Measurements from ENCODE around the gene AVPR2.

The AVPR2 gene

DNA sequence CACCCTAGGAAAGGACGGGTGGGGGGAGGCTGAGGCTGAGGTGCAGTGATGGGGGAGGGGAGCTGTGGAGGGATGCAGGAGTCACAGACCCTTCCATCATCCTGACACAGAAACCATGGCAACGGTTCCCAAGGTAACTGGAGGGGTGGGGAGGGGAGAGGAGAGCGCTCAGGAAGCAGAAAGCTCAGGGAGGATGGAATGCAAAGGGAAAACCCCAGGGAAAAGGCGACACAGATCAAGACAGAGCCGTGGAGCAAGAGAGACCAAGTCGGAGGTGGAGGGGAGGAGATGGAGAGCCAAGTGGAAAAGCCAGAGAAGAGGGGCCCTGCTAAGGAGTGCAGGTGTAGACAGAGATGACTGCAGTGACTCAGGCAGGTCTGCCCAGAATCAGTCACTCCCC is 33.0 kb upstream of the AVPR2 start:
- no peak for DNase-seq (ENCODE audit: low read depth)

DNA sequence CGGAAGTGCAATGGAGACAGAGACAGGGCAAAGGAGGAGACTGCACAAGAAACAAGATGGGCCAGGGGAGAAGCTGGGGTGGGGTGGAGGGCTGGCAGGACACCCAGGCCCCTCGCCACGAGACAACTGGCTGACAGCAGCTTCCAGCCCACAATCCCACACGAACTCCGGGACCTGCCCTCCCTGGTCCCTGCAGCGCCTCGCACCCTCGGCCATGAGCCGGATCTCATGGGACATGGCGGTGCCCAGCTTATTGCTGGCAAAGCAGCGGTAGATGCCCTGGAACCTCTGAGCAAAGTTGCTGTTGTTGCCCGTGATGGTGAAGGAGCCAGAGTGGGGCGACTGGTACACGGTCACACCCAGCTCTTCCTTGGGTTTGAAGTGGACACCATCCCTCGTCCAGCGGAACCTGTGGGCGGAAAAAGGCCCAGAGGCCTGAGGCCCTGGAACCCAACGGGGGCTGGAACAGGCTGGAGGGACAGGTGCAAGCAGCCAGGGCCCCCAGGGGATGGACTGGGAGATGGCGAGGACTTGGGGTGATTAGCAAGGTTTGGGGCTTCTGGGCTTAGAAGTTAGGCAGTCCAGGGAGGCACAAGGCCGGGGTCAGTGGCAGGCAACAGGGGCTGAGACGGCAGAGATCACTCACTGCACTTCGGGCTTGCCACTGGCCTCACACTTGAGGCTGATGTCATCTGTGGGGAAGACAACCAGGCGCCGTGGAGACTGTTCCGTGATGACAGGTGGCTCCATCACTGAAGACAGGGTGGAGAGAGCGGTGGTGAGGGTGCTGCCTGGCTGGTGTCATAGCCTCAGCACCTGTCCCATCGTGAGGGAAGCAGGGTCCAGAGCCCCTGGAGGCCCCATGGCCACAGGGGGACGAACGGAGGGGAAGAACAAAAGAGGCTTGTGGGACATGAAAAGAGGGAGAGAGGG is 32.3 kb upstream of the AVPR2 start:
- no peak for DNase-seq (ENCODE audit: low read depth)

DNA sequence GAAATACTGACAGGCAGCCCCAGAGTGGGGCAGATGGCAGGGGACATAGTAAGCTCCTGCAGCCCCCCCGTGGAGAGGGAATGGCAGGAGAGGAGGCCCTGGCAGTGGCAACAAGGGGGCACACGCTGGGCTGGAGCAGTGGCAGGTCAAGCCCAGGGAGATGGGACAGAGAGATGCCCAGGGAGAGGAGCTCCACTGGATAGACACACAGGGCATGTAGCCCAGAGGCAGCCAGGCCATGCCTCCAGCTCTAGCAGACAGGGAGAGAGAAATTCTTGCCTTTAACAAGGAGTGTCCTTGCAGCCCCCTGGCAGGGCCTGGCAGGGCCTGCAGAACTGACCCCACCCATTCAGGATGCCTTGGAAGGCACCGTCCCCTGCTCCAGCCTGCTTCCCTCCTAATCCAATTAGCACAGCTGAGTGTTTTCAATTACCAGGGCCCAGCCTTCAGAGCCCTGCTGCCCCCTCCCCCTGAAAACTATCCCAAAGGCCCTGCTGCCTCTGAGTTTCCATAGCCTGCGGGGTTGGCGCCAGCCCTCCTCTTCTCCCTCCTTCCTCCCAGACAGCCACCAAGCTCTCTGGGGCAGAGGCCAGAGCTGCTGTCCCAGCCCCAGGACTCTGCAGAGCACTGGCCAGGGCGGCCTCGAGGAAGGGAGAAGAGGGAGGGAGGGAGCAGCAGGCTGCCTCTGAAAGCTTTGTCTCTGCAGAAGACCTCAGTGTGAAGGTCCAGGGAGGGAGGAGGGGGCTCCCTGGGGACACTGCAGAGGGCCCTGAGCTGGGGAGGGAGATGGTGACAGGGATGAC is 31.0 kb upstream of the AVPR2 start:
- no peak for DNase-seq (ENCODE audit: low read depth)

DNA sequence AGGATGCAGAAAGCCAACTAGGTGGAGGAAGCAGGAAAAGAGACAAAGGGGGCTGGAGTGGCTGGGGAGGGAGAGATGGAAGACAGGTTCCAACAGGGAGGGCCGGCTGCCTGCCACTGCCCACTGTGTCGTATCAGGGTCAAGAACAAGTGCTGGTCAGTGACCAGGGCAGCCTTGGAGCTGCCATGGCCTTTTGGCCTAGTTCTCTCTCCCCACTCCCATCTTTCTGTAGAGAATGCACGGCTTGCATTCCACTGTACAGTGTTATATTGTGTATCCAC is 30.4 kb upstream of the AVPR2 start:
- no peak for DNase-seq (ENCODE audit: low read depth)

DNA sequence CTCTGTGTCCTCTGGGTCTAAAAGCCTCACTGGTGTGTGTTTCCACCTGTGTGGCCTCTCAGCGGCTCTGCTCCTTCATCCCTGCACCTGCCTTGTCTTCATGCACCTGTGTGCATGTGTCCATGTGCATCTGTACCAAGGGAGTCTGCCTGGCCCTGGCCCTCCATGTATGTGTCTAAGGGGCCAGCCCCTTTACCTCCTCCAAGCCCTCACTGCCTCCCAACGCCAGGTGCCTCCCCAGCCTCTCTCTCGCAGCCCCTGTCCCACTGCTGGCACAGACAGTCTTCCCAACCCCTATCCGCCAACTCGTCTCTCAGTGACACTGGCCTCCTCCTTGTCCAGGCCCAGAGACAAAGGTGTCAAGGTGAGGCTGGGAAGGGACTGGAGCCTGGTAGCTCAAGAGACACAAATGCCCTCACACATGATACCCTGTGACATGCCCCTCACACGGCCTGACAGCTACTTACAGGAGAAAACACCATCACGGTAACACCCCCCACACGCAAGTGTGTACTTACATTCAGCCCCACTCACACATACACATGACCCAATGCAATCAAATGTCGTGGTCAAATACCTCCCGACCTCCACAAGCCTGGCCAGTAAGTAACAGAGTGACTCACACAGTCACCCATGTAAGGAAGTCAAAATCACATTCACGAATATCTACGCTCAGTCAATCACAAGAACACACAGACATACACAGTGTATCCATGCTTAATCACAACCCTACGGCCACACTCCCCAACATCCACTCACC is 29.9 kb upstream of the AVPR2 start:
- peak; percentile 48 for DNase-seq (ENCODE audit: low read depth)

DNA sequence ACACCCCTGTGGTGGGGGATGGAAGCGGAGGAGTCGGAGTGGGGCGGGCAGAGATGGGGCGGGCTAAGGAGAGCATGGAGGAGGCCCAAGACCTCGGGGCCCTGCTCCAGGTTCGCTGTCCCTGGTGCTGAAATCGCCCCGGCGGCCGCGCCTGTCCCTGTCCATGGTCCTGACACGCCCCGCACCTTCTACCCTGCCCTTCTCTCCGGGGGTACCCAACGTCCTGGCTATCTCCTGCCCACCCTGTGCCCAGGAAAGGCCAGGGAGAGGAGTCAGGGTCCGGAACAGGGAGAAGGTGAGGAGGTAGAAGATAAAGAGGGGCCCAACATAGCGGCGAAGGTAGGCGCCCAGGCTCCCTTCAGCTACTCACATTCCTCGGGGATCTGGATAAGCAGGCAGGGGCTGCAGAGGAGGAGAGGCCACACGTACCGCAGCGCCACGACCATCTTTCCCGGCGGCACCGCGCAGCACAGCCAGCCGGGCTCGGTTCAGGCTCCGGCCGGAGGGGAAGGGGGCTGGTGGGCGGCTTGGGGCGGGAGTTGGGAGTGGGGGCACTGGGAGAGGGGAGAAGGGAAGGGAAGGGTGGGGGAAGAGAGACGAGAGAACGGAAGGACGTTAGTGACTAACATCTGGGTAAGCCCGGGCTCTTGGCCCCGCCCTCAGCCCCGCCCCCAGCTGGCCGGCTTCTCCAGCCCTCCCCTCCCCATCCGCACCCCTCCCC is 28.9 kb upstream of the AVPR2 start:
- DNase-seq (ENCODE audit: low read depth): peak; percentile 39

DNA sequence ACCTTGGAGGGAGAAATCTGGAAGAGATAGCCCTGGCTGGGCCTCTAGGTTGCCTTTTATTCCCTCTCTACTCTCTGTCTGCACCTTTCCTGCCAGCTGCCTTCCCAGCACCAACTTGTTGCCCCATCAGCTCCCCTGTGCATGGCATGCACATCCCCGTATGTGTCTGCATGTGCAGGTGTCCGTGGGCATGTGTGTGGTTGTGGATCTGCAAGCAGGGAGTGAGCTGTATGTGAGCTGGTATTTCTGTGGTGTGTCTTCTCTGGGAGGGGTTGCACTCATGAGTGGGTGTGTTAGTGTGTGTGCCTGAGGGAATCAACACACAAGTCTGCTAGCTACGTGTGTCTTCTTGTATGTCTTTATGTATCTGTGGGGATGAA is 28.4 kb upstream of the AVPR2 start:
- no peak for DNase-seq (ENCODE audit: low read depth)

DNA sequence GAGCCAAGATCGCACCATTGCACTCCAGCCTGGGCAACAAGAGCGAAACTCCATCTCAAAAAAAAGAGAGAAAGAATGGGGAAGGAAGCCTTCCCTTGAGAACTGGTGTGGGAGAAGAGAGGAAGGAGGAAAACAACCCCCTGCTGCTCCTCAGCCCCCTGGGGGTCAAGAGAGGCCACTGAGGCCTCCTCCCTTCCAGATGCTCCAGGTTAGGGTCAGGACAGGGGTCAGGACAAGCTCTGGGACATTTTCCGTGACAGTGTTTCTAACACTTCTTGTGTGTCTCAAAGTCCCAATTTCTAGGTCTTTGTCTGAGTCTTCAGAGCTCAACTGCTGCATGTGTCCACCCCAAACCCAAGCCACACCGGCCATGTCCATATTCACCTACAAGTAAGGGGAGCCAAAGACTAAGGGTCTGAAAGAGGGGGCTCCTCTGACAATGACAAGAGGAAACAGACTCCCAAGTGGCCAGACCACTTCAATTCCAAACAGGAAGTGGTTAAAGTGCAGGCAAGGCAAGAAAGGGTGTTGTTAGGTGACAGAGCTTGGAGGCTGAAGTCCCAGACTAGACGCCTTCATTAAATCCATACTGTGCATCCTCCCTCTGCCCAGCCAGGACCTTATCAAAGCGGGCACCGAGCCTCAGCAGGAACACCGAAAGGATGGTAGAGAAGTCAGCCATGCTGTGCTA is 26.8 kb upstream of the AVPR2 start:
- no peak for DNase-seq (ENCODE audit: low read depth)

DNA sequence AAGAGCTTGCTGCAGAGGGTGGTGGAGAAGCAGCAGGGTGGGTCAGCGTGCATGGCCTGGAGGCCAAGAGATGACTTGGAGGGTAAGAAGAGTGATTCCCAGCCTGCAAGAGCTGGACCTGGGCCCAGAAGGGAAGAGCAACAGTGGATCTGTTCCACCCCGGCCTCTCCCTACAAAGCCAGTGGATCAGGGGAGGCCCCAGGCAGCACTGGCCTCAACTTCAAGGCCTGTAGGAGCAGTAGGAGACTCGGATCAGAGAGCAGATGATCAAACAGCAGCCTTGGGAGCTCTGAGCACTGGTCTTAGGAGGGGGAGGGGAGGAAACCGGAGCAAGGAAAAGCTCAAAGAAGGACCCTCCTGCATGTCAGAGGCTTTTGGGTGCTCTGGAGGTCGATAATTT is 26.1 kb upstream of the AVPR2 start:
- DNase-seq (ENCODE audit: low read depth): no peak

DNA sequence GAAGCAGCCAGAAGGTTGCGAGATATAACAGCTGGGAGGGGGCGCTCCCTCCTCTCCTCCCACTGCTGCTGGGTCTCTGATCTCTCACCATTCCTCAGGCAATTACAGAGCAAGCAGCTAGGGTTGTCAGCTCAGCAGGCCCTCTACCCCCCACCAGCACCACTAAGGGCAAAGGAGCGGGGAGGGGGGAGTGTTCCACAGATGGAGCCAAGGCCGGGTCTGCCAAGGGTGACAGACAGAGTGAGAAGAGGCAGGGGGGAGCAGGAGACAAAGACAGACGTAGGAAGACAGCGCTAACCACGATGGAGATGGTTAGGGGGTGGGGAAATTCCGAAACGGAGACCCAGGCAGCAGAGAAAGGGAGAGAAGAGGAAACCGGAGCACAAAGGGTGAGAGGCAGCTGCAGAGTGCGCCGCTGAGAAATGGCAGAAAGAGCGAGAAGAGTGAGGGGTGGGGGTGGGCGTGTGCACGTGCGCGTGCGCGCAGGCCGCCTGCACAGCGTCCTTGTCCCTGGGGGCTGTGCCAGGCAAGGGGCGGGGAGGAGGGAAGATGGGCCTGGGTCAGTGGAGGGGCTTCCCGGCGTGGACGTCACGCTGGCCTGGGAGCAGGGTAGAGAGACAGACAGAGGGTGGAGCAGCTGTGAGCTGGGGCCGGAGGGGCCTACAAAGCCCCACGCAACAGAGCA is 25.4 kb upstream of the AVPR2 start:
- DNase-seq (ENCODE audit: low read depth): no peak

DNA sequence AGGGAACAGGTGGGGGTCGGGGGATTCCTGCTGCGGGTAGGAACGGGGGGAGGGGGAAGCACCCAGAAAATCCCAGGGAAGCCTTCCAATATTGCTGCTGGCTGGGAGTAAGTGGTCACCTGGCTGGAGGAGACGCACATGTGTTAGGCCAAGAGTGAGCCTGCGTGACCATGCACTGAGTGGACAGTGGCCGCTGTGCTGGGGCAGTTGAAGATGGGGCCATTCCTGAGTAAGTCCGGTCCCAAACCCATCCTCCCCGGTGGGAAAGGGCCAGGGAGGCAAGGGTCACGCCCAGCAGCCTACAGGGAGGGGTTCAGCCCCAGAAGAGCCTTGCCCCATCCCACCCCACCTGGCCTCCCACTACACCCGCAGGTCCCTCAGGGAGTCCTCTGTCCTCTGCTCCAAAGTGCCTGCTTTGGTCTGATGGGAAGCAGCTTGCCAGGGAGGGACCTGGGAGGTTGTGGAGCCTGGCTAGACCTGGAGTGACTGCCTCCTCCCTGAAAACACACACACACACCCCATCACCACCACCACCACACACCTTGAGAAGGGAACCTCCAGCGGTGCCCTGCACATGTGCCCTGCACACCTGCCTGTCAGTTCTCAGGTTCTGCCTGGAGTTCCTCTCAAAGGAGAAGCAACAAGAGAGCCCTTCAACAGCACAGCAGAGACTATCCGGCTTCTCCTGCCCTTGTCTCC is 24.6 kb upstream of the AVPR2 start:
- no peak for DNase-seq (ENCODE audit: low read depth)

DNA sequence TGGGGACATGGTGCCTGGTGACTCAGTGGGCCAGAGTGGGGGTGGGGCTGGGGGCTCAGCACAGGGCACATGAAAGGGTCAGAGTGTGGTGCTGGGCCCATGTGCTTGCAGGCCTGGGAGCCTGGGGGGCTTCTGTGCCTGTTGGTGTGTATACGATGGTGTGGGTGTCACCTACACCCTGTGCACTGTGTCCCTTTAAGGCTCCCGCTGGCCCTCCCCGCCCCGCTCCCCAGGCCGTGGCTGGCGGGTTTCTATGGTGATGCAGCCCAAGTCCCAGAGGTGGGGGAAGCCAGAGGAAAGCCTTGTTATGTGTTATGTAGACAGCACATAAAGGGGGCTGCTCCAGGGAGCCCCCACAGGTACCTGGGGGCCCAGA is 24.0 kb upstream of the AVPR2 start:
- DNase-seq (ENCODE audit: low read depth): no peak

DNA sequence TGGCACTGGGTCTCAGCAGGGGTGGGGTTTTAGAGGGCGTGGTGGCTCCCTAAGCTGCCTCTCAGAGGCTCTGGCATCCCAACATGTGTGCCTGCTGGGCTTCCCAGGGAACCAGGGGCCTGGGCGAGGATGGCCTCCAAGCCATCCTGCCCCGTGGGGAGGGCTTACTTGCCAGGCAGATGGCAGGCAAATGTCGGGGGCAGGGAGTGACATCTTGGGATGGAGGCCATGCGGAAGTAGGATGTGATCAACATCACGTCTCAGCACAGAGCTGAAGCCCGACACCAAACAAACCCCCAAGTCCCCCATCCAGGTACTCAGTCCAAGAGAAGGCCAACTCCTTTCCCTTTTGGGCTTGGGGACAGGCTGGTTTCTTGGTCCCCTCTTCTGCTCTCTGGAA is 23.2 kb upstream of the AVPR2 start:
- no peak for DNase-seq (ENCODE audit: low read depth)

DNA sequence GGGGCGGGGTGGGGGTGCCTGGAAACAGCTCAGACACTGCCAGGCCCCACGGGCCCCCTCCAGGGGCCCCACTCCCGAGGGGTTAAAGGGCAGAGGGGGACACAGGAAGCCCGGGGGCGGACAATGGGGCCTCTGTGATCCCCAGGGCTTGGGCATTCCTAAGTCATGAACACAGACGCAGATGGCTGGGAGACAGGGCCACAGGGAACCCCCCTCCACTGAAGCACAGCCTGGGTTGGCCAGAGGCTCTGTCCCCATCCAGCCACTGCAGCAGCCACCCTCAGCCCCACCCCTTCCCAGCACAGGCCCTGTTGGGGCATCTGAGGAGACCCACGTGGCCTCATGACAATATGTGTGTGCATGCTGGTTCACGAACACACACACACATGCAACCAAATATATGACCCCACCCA is 22.4 kb upstream of the AVPR2 start:
- DNase-seq (ENCODE audit: low read depth): peak; percentile 77

DNA sequence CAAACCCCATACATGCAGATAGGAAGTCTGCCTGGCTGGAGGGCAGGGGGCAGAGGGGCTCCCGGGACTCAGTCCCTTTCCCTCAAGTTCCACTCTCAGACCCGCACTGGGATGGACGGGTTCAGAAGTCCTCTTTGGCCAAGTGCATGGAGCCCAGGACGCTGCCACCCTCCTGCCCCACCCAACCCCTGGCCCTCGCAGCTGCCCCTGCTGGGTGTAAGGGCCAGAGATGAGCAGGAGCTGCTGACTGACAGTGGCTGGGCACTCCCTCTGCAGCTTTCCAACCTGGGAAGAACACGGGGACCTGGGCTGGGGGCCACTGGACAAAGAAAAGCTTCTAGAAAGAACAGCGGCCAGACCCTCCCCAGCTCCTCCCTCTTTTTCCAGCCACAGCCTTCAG is 21.9 kb upstream of the AVPR2 start:
- DNase-seq (ENCODE audit: low read depth): no peak

DNA sequence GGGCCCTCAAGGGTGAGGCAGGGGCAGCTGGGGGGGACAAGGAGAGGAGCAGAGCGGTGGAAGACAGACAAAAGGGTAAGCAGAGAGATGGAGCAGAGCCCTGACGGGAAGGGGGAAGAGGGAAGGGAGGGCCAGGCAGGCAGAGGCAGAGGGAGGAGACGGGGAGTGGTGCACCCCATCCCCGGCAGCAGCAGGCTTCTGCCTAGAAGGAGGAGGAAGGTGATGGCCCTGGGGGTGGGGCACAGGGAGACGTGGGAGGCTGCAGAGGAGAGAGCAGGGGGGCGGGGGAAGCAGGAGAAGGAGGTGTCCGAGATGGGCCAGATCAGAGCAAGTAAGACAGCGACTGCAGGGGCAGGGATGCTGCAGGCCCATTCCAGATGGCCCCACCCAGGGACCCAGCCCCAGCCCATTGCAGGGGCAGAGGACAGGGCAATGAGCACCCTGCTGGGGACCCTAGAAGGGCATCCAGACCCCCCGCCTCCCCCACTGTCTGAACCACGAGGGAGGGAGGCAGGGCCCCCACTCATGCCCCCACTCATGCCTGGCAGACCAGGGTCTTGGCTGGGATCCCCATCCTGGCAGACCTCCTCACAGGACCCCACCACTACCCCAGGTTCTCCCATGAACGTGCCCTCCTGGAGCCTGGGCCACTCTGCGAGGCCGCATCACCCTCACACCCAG is 21.2 kb upstream of the AVPR2 start:
- no peak for DNase-seq (ENCODE audit: low read depth)

DNA sequence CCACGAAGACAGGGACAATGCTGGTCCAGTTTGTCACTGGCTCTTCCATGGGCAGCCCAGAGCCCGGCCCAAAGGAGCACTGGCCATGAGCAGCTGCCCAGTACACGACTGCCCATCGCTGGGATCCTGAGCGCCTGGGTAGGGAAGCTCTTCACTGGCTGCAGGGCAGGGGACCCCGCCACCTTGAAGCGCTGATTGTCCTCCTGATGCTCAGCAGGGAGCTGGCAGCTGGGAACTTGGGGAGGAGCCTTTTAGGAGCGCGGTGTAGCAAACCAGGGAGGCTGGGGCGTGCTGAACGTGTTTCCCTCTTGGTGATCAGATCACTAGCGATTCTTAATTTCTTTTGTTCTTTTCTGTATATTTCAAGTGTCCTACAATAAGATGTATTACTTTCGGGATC is 20.3 kb upstream of the AVPR2 start:
- DNase-seq (ENCODE audit: low read depth): no peak

DNA sequence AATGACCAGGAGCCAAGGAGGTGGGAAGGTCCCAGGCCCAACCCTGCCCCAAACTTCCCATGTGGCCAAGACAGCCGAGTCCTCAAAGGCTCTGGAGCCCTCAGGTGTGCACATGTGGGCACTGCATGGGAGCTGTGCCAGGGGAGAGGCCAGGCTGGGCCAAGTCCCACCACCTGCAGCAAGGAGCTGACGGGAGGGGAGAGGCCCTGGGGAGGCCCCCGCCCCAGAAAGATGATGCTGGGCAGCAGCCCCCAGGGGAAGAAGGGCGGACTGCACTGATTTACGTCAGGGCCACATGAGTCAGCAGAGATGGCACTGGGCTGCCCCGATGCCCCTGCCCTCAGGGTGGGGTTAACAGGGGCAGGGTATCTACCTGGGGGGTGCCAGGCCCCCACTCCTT is 19.9 kb upstream of the AVPR2 start:
- DNase-seq (ENCODE audit: low read depth): no peak

DNA sequence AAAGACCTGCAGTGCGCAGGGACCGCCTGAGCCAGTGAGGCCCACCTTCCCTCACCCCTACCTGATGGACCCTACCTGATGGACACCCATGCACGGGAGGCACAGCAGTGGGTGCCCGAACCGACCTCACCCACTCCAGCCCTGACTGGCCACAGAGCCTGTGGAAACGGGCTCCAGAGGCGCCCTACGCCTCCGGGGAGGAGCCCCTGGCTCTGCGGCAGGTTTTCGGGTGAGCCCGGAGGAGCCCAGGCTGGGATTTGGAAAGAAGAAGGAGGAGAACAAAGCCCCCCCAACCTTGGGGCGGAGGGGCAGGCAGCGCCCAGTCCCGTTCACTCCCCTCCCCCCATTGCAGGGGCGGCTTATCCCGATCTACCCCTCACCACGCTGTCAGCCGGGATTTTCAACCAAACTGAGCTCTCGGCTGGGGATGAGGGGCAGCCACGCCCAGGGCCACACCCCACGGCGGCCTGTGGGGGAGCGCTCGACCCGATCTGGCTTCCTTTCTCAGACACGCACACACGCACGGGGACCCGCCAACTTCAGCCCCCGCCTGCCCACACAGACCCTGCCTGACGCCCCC is 19.2 kb upstream of the AVPR2 start:
- no peak for DNase-seq (ENCODE audit: low read depth)

Measured in ELR (cell line).